Measurements from ENCODE around the gene CNPY3.

CNPY3 gene

DNA sequence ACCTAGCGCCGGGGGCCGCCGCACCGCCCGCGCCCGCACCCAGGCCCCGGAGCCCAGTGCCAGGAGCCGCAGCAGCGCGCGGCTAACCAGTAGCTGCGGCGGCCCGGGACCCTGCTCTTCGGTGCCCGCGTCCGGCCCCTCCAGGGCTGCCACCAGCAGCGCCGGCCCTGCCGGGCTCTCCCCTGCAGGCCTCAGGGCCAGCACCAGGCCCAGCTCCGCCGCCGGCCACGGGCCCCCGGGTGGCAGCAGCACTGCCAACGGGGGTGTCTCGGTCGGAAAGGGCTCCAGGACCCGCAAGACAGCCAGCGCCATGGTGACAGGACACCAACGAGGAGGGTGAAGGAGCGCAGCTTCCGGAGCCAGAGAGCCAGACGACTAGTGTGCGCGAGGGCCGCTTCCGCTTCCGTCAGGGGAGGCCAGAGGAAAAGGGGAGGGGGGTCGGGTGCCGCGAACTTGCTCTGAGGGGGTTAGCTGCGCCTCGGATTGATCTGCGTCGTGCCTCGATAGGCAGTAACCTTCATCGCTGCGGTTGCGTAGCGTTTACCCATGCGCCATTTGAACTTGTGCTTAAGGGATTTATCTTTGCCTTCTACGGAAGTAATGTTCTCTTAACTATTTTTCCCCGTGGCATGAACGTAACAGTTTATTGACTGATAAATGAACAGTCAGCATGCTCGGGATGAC is 49.7 kb downstream of the CNPY3 start, which contains the start of gene PEX6:
Gene PEX6 (minus strand): TSS at position 343 of the 684 bp plus-strand sequence. CDS start 31 bp downstream, at position 312.
- DNase-seq (ENCODE audit: low read depth in 1 of 2, low spot score in 1 of 2), result peak; percentile 76 to 92

DNA sequence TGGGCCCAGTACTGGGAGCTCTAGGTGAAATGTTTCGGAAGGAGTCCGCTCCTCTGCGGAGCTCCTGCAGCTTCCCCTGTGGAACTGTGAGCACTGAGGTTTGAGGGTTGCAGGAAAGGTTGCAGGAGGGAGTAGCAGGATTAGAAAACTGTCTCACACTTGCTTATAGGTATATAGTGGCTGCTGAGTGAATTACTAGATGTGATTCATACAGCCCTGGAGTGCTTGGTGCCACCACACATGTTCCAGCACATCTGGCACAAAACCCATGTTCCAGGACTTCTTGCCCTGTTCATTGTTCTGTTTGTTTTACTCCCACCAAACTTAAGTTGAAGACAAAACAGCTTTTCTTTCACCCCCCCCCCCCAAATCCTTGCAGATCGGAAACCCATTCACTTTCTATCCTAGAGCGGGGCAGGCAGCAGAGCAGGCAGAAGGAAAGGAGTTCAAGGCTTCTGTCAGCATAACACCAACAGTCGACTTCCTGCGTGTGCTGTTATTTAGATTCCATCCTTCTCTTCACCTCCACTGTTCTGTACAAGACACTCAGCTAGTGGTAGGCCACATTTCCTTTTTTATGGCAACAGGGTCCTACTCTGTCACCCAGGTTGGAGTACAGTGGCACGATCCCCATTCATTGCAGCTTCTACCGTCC is 50.4 kb downstream of the CNPY3 start:
- DNase-seq (ENCODE audit: low read depth in 1 of 2, low spot score in 1 of 2), result no peak

DNA sequence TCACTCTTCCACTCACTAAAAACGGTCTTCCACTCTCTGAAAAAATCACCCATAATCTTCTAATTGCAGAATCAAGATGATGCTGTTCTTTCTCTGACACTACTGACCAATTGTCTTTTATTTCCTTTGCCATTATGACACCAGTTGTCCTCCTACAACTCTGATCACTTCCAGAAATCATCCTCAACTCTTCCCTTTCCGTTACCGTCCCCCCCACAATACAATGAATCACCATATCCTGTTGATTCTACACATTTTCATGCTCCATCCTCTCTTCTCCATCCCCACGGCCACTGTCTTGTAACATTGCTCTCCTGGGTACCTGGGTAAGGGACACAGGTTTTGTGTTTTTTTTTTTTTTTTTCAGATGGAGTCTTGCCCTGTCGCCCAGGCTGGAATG is 52.6 kb downstream of the CNPY3 start:
- no peak for DNase-seq (ENCODE audit: low read depth in 1 of 2, low spot score in 1 of 2)

DNA sequence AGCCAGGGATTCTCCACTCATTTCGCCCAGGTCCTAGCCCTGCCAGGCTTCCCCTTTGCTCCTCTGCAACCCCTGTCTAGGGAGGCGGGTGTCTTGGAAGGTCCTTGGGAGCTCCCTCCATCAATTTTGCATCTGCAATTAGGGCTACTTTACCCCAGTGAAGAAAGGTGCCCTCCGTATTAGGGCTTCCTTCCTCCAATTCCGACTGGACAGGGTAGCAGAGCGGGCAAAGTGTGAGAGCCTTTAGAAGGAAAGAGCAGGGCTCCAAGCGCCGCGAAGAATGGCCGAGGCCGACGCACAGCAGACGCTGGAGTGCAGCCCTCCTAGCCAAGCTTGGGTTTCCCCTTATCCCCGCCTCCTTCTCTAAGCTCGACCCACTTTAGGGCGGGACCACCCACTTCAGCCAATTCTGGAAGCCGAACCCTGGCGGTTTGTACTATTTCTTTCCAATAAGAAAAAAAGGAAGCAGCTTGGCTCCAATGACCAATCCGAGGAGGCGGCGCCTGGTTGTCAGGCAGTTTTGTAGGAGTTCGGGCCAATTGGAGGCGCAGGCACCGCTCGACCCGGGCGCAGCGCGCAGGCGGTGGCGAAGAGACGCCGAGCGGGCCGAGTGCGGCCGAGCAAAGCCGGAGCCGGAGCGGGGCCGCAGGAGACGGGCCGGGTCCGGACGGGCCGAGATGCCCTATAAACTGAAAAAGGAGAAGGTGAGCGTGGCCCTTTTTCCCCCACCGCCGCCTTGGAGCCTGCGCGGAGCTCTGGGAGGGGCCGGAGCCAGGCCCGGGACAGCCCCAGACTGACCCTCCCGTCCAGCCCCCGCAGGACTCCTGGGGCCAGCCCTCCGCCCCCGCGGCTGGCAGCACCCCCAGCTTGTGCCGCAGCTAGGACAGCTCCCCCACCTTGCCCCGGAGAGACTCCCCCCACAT is 55.0 kb downstream of the CNPY3 start, which contains the start of gene PPP2R5D:
Gene PPP2R5D (plus strand): TSS at position 570 of the 923 bp plus-strand sequence. CDS start 108 bp downstream, at position 678.
- DNase-seq (ENCODE audit: low read depth in 1 of 2, low spot score in 1 of 2), result peak; percentile 86 to 96

DNA sequence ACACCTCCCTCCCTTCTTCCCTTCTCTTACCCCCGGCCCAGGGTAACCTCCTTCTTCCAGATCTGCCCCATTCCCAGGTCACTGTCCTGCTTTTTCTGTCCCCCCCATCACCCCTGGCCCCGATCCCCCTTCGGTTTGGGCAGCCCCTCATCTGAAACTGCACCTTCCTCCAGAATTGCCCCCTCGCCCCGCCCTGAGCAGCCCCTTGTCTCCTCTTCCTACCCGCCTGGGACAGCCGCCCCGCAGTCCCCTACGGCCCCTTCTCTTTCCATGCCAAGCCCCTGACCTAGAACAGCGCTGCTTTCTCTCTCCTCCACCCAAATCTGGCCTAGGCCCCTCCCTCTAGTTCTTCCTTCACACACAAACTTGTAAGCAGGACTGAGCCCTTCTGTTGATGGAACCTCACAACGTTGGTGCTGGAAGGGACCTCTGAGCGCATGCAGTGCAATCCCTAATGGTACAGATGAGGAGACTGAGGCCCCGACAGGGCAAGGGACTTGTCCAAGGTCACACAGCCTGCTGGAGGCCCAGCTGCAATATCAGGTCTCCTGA is 55.7 kb downstream of the CNPY3 start:
- DNase-seq (ENCODE audit: low read depth in 1 of 2, low spot score in 1 of 2), result no peak

DNA sequence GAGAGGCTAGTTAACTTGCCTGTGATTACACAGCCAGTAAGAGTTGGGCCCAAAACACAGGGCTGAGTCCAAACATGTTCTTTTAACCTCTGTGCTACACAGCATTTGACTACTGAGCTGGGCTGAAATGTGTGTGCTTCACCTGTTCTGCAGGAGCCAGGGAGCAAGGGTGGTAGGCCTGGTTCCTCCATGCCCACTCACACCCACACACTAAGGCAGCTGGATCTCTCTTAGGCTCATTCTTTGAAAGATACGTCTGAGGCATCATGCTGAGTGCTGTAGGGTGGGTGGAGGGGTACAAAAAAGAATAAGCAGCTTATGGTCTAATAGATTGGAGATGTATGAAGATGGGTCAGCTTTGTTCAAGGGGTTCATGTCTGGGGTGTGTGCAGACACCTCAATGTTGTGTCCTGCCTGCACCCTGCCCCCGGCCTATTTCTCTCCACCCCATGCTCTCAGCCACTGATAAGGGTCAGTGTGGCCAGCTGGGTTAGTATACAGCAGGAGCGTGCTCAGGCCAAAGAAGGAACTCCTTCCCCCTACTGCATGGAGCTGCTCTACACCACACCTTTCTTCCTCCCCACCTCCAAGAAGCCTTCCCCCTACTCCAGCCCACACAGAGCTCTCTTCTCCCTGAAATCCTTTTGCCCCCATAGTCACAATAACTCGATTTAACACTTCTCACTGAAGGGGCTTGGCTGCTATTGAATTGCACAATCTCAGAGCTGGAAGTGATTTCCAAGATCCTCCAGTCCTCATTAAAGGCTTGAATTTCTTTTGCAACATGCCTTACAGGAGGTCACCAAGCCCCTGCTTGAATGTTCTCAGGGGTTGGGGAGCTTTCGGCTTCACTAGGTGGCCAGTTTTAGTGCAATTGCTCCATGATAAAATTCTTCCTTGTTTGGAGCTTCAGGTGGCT is 58.5 kb downstream of the CNPY3 start:
- DNase-seq (ENCODE audit: low read depth in 1 of 2, low spot score in 1 of 2), result no peak

DNA sequence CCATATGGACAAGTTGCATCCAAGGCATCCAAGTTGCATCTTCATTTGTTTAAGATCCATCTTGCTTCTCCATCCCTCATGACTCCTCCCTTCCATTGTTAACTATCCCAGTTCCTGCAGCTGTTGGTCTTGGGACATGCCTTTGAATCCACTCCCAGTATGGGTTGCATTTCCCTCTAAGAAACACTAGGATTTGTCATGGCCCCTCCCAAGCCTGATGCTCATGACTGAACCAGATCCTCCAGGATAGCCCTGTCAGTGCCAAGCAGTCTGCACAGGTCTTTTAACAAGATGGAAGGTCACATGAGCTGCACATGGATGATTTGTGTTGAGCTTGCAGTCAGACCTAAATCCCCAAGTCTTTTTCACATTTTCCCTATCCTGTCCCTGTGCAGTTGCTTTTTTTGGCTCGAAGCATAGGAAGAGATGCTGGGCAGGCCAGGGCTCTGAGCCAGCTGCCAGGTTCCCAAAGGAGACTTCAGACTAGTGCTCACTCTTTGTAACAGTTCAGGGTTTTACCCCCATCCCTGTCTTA is 59.3 kb downstream of the CNPY3 start:
- no peak for DNase-seq (ENCODE audit: low read depth in 1 of 2, low spot score in 1 of 2)

All from activated CD4-positive, alpha-beta T cell treated with anti-CD3 and anti-CD28 coated beads, Interleukin-2, amount 50 U/mL, for 24 hours (primary cell).